SK-N-MC (cell line): Measurements from ENCODE around the gene CETP.
"Not testable (repeated sequence)": the region's sequence is repeated elsewhere in the genome, so short reads cannot be mapped to it uniquely, and the experiment has no call there.

Experiments used
- DNase-seq: peaks from one replicate; pipeline ENCODE4 v3.0.0-alpha.2; 2011; ENCODE audit warnings: low read depth, low spot score
- H3K27ac ChIP-seq: fragments of 200-600 bp; sonication (generic); 2 replicates; pipeline ENCODE4 v1.5.1; 2016; ENCODE audit warnings: mixed run types
- H3K36me3 ChIP-seq: fragments of 200-600 bp; sonication (generic); 2 replicates; pipeline ENCODE4 v1.6.1; 2017; ENCODE audit warnings: antibody characterized with exemption, low read length, mixed read lengths; ENCODE audit not compliant: insufficient read depth
- H3K4me3 ChIP-seq: fragments of 200-600 bp; sonication (generic); 2 replicates; pipeline ENCODE4 v1.5.1; 2016
- H3K9ac ChIP-seq: fragments of 200-600 bp; sonication (generic); 2 replicates; pipeline ENCODE4 v1.8.0; 2017; ENCODE audit warnings: mixed run types, mixed read lengths; ENCODE audit not compliant: insufficient read length
- H3K9me3 ChIP-seq: fragments of 200-600 bp; sonication (generic); 2 replicates; pipeline ENCODE4 v1.6.1; 2017; ENCODE audit warnings: low read depth, mild to moderate bottlenecking, antibody characterized with exemption, low read length, moderate library complexity, mixed read lengths
- EZH2 ChIP-seq: fragments of 200-600 bp; sonication (generic); IDR thresholded peaks from one replicate; pipeline ENCODE4 v1.6.1; 2017; ENCODE audit warnings: antibody characterized with exemption
- FOXP2 ChIP-seq: optimal IDR thresholded peaks from 2 replicates; pipeline ENCODE3; 2011; ENCODE audit warnings: mild to moderate bottlenecking, moderate library complexity; ENCODE audit not compliant: insufficient read depth; ENCODE audit errors: extremely low read length, control extremely low read depth
- POLR2AphosphoS5 ChIP-seq: IDR thresholded peaks from 2 replicates; pipeline ENCODE4 v1.6.1; 2012; ENCODE audit warnings: mild to moderate bottlenecking, low read depth, low read length, borderline replicate concordance

The CETP gene

GRCh38 chr16:56988161-56988947, 26.6 kb downstream of the CETP start:
- Histone ChIP-seq H3K9me3 (no peaks in the 10 kb centered on the region), H3K27ac (no peak overlapping the region), H3K9ac (no peak overlapping the region), H3K36me3 (no peaks in the 10 kb centered on the region), H3K4me3 (no peak overlapping the region)
- no peak for DNase-seq
- TF ChIP-seq POLR2AphosphoS5, result no peak
- TF ChIP-seq FOXP2, result no peak
- no peak for TF ChIP-seq EZH2

- H3K4me3 ChIP-seq, result peak within 1 kb of the TSS; percentile 74
- TF ChIP-seq EZH2 (no peak), POLR2AphosphoS5 (no peak), FOXP2 (no peak)
- DNase-seq, result no peak
Measured at GRCh38 chr16:56988948-56989945, 27.5 kb downstream of the CETP start, which contains the start of gene NLRC5. Gene NLRC5, plus strand, starts transcription at chr16:56989557. Its CDS starts 31,156 bp downstream, at chr16:57020713.

DNA sequence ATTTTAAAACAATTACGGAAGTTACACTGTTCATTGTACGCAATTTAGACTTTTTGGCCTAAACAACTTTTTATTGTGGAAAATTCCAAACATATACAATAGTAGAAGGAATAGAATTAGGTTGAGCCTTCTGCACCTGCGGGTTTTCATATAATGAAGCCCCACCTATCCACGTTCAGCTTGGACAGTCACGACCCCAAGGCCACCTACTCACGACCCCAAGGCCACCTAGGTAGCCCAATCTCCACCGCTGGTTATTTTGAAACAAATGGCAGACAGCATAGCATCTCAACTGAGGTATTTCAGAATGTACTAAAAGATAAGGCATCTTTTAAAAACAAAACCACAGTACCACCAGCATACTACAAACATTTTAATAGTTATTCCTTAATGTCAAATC, 28.2 kb downstream of the CETP start:
- peak overlapping the region; percentile 74 for H3K4me3 ChIP-seq
- DNase-seq, result no peak
- H3K27ac ChIP-seq, result no peak overlapping the region
- H3K9ac ChIP-seq, result no peak overlapping the region
- H3K9me3 ChIP-seq, result no peaks in the 10 kb centered on the region
- TF ChIP-seq POLR2AphosphoS5, result no peak
- TF ChIP-seq FOXP2, result no peak
- TF ChIP-seq EZH2, result no peak
- H3K36me3 ChIP-seq, result no peaks in the 10 kb centered on the region

More at GRCh38 chr16:56988948-56989945, 27.5 kb downstream of the CETP start, which contains the start of gene NLRC5:
- Histone ChIP-seq H3K36me3 (no peaks in the 10 kb centered on the region), H3K9me3 (no peaks in the 10 kb centered on the region), H3K27ac (no peak within 1 kb of the TSS), H3K9ac (no peak within 1 kb of the TSS)

GRCh38 chr16:56990407-56991286, 28.9 kb downstream of the CETP start:
- TF ChIP-seq EZH2, result no peak
- no peak for TF ChIP-seq POLR2AphosphoS5
- TF ChIP-seq FOXP2, result no peak
- H3K4me3 ChIP-seq, result no peak overlapping the region
- H3K36me3 ChIP-seq, result no peaks in the 10 kb centered on the region
- DNase-seq, result no peak
- no peak overlapping the region for H3K27ac ChIP-seq
- H3K9ac ChIP-seq, result no peak overlapping the region
- no peaks in the 10 kb centered on the region for H3K9me3 ChIP-seq

DNA sequence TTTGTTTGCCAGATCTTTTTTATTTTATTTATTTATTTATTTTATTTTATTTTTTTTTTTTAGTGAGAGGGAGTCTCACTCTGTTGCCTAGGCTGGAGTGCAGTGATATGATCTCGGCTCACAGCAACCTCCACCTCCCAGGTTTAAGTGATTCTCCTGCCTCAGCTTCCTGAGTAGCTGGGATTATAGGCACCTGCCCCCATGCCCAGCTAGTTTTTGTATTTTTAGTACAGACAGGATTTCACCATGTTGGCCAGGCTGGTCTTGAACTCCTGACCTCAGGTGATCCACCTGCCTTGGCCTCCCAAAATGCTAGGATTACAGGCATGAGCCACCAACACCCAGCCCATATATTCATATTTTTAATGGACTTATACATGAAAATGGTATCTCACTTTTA, 30.7 kb downstream of the CETP start:
- H3K9me3 ChIP-seq, H3K27ac ChIP-seq, H3K36me3 ChIP-seq, DNase-seq, H3K4me3 ChIP-seq, H3K9ac ChIP-seq: not testable (repeated sequence)

DNA sequence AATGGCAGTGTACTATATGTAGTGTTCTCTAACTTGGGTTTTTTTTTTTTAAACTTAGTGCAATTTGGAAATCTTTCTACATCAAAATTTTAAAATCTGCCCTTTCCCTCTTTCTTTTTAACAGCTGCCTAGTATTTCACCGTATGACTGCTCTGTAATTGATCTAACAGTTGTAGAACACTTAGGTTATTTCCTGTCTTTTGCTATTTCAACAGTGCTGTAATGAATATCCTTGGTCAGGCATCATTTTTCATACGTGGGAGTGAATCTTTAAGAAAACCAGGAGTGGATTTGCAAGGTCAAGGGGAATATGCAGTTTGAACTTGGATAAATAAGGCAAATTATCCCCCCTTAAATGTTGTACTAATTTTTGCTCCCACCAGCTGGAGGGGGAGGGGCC, 31.5 kb downstream of the CETP start:
- TF ChIP-seq POLR2AphosphoS5, result no peak
- TF ChIP-seq EZH2, result no peak
- no peak for TF ChIP-seq FOXP2

DNA sequence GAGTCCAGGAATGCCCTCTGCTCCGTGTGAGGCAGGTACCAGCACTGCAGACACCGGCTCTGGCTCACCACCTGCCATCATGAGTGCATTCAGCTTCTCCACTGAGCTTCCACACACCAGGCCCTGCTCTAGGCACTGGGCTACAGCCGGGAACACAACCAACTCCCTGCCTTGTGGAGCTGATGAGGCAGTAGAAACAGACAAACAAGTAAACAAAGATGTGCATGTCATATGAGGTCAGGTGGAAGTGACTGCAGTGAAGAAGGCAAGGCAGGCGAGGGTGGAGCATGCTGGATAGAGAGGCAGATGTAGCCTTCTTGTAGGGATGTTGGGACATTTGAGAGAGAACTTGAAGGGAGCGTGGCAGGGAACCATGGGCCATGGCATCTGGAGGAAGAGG, 32.6 kb downstream of the CETP start:
- Histone ChIP-seq H3K9me3 (no peaks in the 10 kb centered on the region), H3K9ac (no peak overlapping the region), H3K36me3 (no peaks in the 10 kb centered on the region), H3K4me3 (no peak overlapping the region), H3K27ac (no peak overlapping the region)
- TF ChIP-seq EZH2 (no peak), FOXP2 (no peak), POLR2AphosphoS5 (no peak)
- DNase-seq, result no peak

More for the DNA sequence above, 31.5 kb downstream of the CETP start:
- Histone ChIP-seq H3K4me3 (no peak overlapping the region), H3K27ac (no peak overlapping the region), H3K9me3 (no peaks in the 10 kb centered on the region), H3K36me3 (no peaks in the 10 kb centered on the region), H3K9ac (no peak overlapping the region)
- DNase-seq, result no peak
